Stomach (tissue), 9 donors: ENCODE results near the gene GSG1L. TPM values are rescaled to one million over a fixed set of nuclear protein-coding genes. Genes with fewer than 3 reads are reported as not detected.

ENCODE experiments used
- DNase-seq, 2 donors: peaks; one replicate each; pipeline versions ENCODE4 v3.0.0 to v3.0.0-alpha.2; 2013 to 2019
- H3K27ac ChIP-seq, 5 donors: fragments of 200-600 bp in 4 of 5; sonication (generic) in 4 of 5; one replicate each; pipeline ENCODE4 v1.5.1; 2013 to 2019; ENCODE audit warnings: mild to moderate bottlenecking in 1 of 5, moderate library complexity in 1 of 5
- H3K27me3 ChIP-seq, 3 donors: fragments of 200-600 bp; sonication (generic); one replicate each; pipeline ENCODE4 v1.5.1; 2017 to 2019; ENCODE audit warnings: mixed run types in 1 of 3
- H3K36me3 ChIP-seq, 4 donors: fragments of 200-600 bp; sonication (generic); 1 replicate in 3 of 4; 2 replicates in 1 of 4; pipeline ENCODE4 v1.5.1; 2016 to 2019
- H3K4me1 ChIP-seq, 4 donors: fragments of 200-600 bp; sonication (generic); one replicate each; pipeline ENCODE4 v1.5.1; 2016 to 2019
- H3K4me3 ChIP-seq, 4 donors: fragments of 200-600 bp; sonication (generic) in 3 of 4; one replicate each; pipeline ENCODE4 v1.5.1; 2016 to 2019; ENCODE audit warnings: mild to moderate bottlenecking in 1 of 4
- H3K9me3 ChIP-seq, 4 donors: fragments of 200-600 bp; sonication (generic); one replicate each; pipeline ENCODE4 v1.5.1; 2016 to 2019
- EP300 ChIP-seq: sonication (generic); formaldehyde crosslinking; IDR thresholded peaks from one replicate; pipeline ENCODE4 v1.6.1; 2017; ENCODE audit warnings: antibody characterized with exemption
- POLR2A ChIP-seq, 4 donors: fragments of 450-650 bp; IDR thresholded peaks; one replicate each; pipeline ENCODE4 v1.6.1; 2016; ENCODE audit warnings: antibody characterized with exemption in 4 of 4, control low read depth in 2 of 4, mild to moderate bottlenecking in 1 of 4, moderate library complexity in 1 of 4
- POLR2AphosphoS5 ChIP-seq, 3 donors: sonication (generic); formaldehyde crosslinking; IDR thresholded peaks; one replicate each; pipeline ENCODE4 v1.6.1; 2016; ENCODE audit warnings: antibody characterized with exemption in 3 of 3
- WGBS, 5 donors: extraction: QIAGEN DNeasy Blood & Tissue Kit in 3 of 5; methylation state at CpG; one replicate each; pipeline versions ENCODE4 v1.1.5 to v1.1.7; 2013 to 2018; 5-methylcytosine and 5-hydroxymethylcytosine counted together
- intact Hi-C: fragments of 100-400 bp; cut with DNase I; formaldehyde crosslinking; loops from one replicate; pipeline ENCODE4 v1.15.1; 2023; ENCODE audit warnings: low total_unique reads
- polyA plus RNA-seq, 3 donors: library from polyadenylated mRNA; stranded (reverse); fragments of 200-250 nt; gene quantifications; one replicate each; pipeline ENCODE4 v1.2.3, GENCODE V29; 2013
- total RNA-seq, 5 donors: library from RNA; depleted of rRNA; stranded (reverse); fragments of >200 nt; gene quantifications; one replicate each; pipeline versions ENCODE4 v1.1.0 to v1.2.3, GENCODE V29; 2014 to 2016
- TF ChIP-seq, protein P1 (sequence below), 7 experiments: fragments of 450-650 bp in 4 of 7; fragments of 200-600 bp in 3 of 7; sonication (generic) in 3 of 7; IDR thresholded peaks; one replicate each; pipeline ENCODE4 v1.5.1; 2016 to 2019; ENCODE audit warnings: antibody characterized with exemption in 7 of 7, control low read depth in 2 of 7, mild to moderate bottlenecking in 1 of 7
- donor health status: healthy with polysubstance abuse.
- donor health status: Bipolar disorder and iron deficiency.
- donor health status: healthy.

GSG1L gene
- total and polyA plus RNA-seq, 8 donors, result 0.06 TPM; not detected in 7

GRCh38 chr16:28110074-28110473, 46.6 kb upstream of the GSG1L start:
- H3K36me3 ChIP-seq, result peaks cover 60 to 98% (median 95%) of the 10 kb centered on the region in 4 donors
- TF ChIP-seq EP300 (no peak), POLR2A (IDR thresholded peaks at IDR 0.05) (no peak), POLR2AphosphoS5 (IDR thresholded peaks at IDR 0.05) (no peak)
- TF ChIP-seq, protein P1, sequence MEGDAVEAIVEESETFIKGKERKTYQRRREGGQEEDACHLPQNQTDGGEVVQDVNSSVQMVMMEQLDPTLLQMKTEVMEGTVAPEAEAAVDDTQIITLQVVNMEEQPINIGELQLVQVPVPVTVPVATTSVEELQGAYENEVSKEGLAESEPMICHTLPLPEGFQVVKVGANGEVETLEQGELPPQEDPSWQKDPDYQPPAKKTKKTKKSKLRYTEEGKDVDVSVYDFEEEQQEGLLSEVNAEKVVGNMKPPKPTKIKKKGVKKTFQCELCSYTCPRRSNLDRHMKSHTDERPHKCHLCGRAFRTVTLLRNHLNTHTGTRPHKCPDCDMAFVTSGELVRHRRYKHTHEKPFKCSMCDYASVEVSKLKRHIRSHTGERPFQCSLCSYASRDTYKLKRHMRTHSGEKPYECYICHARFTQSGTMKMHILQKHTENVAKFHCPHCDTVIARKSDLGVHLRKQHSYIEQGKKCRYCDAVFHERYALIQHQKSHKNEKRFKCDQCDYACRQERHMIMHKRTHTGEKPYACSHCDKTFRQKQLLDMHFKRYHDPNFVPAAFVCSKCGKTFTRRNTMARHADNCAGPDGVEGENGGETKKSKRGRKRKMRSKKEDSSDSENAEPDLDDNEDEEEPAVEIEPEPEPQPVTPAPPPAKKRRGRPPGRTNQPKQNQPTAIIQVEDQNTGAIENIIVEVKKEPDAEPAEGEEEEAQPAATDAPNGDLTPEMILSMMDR (IDR thresholded peaks at IDR 0.05), result no peak
- H3K9me3 ChIP-seq, result no peaks in the 10 kb centered on the region
- intact Hi-C loops, result no loop called here
- DNase-seq, result peak in 1 of 2 donors; percentile 5
- no peak overlapping the region for H3K4me3 ChIP-seq
- 58 to 76% (median 63%) methylated on average over 3 of the region's 3 CpGs for WGBS, 5 donors
- H3K27ac ChIP-seq, result peak overlapping the region in 1 of 5 donors; percentile 32
- no peaks in the 10 kb centered on the region for H3K27me3 ChIP-seq
- H3K4me1 ChIP-seq, result peaks cover 0 to 3% (median 0%) of the 10 kb centered on the region in 4 donors

- intact Hi-C loops, result no loop called here
- peak in 1 of 2 donors; percentile 18 for DNase-seq
- Histone ChIP-seq H3K9me3 (no peaks in the 10 kb centered on the region), H3K27me3 (no peaks in the 10 kb centered on the region), H3K36me3 (peaks cover 67 to 99% (median 96%) of the 10 kb centered on the region in 4 donors), H3K4me3 (no peak overlapping the region), H3K27ac (no peak overlapping the region), H3K4me1 (peaks cover 0 to 3% (median 0%) of the 10 kb centered on the region in 4 donors)
- WGBS, 5 donors, result 79 to 89% (median 84%) methylated on average over 12 of the region's 12 CpGs
- no peak for TF ChIP-seq EP300
- no peak for TF ChIP-seq POLR2A (IDR thresholded peaks at IDR 0.05)
- TF ChIP-seq, protein P1 (IDR thresholded peaks at IDR 0.05), result no peak
- no peak for TF ChIP-seq POLR2AphosphoS5 (IDR thresholded peaks at IDR 0.05)
Measured at GRCh38 chr16:28108590-28109247, 45.2 kb upstream of the GSG1L start.

DNA sequence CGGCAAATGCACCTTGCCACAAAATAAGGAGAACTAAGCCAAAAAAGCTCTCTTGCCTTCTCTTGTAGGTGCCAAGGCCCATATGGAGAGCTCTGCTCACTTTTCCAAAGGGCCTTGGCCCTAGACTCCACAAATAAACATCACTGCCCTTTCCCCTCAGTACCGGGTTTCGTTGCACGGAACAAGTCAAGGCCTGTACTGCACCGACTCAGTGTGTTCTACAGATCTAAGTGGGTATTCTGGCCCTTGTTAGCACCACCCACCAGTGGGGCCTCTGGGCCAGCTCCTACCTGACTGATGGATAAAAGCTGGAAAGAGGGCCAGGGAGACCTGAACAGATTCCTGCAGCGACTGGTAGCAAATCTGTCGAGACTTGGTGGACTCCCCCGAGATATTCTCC, 43.7 kb upstream of the GSG1L start:
- DNase-seq, result no peak
- peaks cover 71 to 100% (median 96%) of the 10 kb centered on the region in 4 donors for H3K36me3 ChIP-seq
- WGBS, 5 donors, result 82 to 96% (median 91%) methylated on average over 8 of the region's 8 CpGs
- no peak overlapping the region for H3K4me3 ChIP-seq
- no peak for TF ChIP-seq EP300
- TF ChIP-seq POLR2AphosphoS5 (IDR thresholded peaks at IDR 0.05), result no peak
- no peak for TF ChIP-seq POLR2A (IDR thresholded peaks at IDR 0.05)
- intact Hi-C loops, result no loop called here
- no peaks in the 10 kb centered on the region for H3K9me3 ChIP-seq
- H3K4me1 ChIP-seq, result peaks cover 0 to 3% (median 0%) of the 10 kb centered on the region in 4 donors
- H3K27me3 ChIP-seq, result no peaks in the 10 kb centered on the region
- H3K27ac ChIP-seq, result no peak overlapping the region

- TF ChIP-seq EP300 (no peak), POLR2AphosphoS5 (IDR thresholded peaks at IDR 0.05) (no peak), POLR2A (IDR thresholded peaks at IDR 0.05) (no peak)
- TF ChIP-seq, protein P1 (IDR thresholded peaks at IDR 0.05), result no peak
- Histone ChIP-seq H3K4me1 (peaks cover 0 to 3% (median 0%) of the 10 kb centered on the region in 4 donors), H3K36me3 (peaks cover 70 to 100% (median 96%) of the 10 kb centered on the region in 4 donors), H3K9me3 (no peaks in the 10 kb centered on the region), H3K4me3 (no peak overlapping the region), H3K27ac (no peak overlapping the region), H3K27me3 (no peaks in the 10 kb centered on the region)
- DNase-seq, result no peak
- 75 to 83% (median 82%) methylated on average over 5 of the region's 5 CpGs for WGBS, 5 donors
- intact Hi-C loops, result no loop called here
Measured at GRCh38 chr16:28106467-28107215, 43.1 kb upstream of the GSG1L start.
